ENCODE data around the gene PGBD2. TPM values are rescaled to one million over a fixed set of nuclear protein-coding genes. Genes with fewer than 3 reads are reported as not detected.

PGBD2 gene
- total and polyA plus RNA-seq, 2 of the 13 experiments (the other 11 are each of a cell fraction or from before 2014, with no cell fraction given), result 6.0 to 7.4 TPM

- peak; percentile 8 for TF ChIP-seq ZFP36 (IDR thresholded peaks at IDR 0.05; ENCODE audit: borderline replicate concordance, low read depth, low read length, partially characterized antibody)
- TF ChIP-seq ZNF263 (CRISPR knock-in tag; IDR thresholded peaks at IDR 0.05), result peak; percentile 15; the same call in 1 of the 2 replicates
- TF ChIP-seq ZNF777 (CRISPR knock-in tag; IDR thresholded peaks at IDR 0.05), result peak; percentile 76
- peak; percentile 36; the same call in 1 of the 2 replicates for TF ChIP-seq RNF2 (conservative IDR thresholded peaks at IDR 0.05; ENCODE audit: low read depth)
- 0 out of 2 replicates have a peak, but pooled peaks have one; percentile 57 for TF ChIP-seq ZNF572 (CRISPR knock-in tag; IDR thresholded peaks at IDR 0.05)
- TF ChIP-seq PTBP1 (IDR thresholded peaks at IDR 0.05; ENCODE audit: low read depth, low read length, poor library complexity, severe bottlenecking), result no peak
- peak; percentile 70; the same call in 1 of the 2 replicates for TF ChIP-seq ZFY (CRISPR knock-in tag; IDR thresholded peaks at IDR 0.05)
- no peak for TF ChIP-seq RFX1 (IDR thresholded peaks at IDR 0.05)
- peak; percentile 36; the same call in 1 of the 2 replicates for TF ChIP-seq GATAD2A (CRISPR knock-in tag; IDR thresholded peaks at IDR 0.05)
- TF ChIP-seq TBX2 (CRISPR knock-in tag; IDR thresholded peaks at IDR 0.05; ENCODE audit: borderline replicate concordance), result peak; percentile 74
Observed at GRCh38 chr1:248873409-248873992, 32.5 kb upstream of the PGBD2 start (continued).

- H3K36me3 ChIP-seq (replicated peaks in 1 of 2; ENCODE audit: control insufficient read depth in 1 of 2, insufficient read depth in 2 of 2, low read length in 2 of 2), result no peaks in the 10 kb centered on the region
- under 1% methylated on average over 22 of the region's 23 CpGs for WGBS (ENCODE audit: low lambda C conversion rate)
- H4K20me1 ChIP-seq (ENCODE audit: insufficient read depth, low read length), result no peaks in the 10 kb centered on the region
- H3K27me3 ChIP-seq (ENCODE audit: control insufficient read depth in 1 of 2, insufficient read depth in 2 of 2, low read length in 2 of 2), result no peaks in the 10 kb centered on the region; a peak in 1 of 5 replicates
- ChIA-PET CTCF (ENCODE audit: low intra/inter-chr PET ratio, low total read pairs) (interaction anchor here (1.6 kb wide), 1 partner anchor 15 kb away, joined by 3 read pairs; the partner anchor contains the start of gene ZNF692), POLR2A (interaction anchor here (1.3 to 3.3 kb wide), 5 partner anchors 10 to 48 kb away, joined by 9 to 44 read pairs (median 20); partner anchors contain the start of genes PGBD2, SH3BP5L, ZNF672 and ZNF692)
- peak overlapping the region; percentile 60 to 87 (median 79) for H3K4me3 ChIP-seq (replicated peaks in 1 of 3; ENCODE audit: insufficient read depth in 1 of 3, low read depth in 2 of 3, low read length in 3 of 3)
- peak; percentile 56 for FAIRE-seq
- intact Hi-C loops (cut with micrococcal nuclease; ENCODE audit: unreplicated experiment), result loop anchor here (1.0 to 2.0 kb wide), 4 partner anchors 11 to 49 kb away; partner anchors contain the start of genes PGBD2, SH3BP5L and ZNF692
- peak; percentile 57 for ATAC-seq
- H3K79me2 ChIP-seq (ENCODE audit: insufficient read depth, low read length), result no peaks in the 10 kb centered on the region
- H3K27ac ChIP-seq (ENCODE audit: extremely low read length, insufficient read depth, low read length), result peak overlapping the region; percentile 95
- no peaks in the 10 kb centered on the region for H3K9me3 ChIP-seq (ENCODE audit: low read length)
- H3K4me2 ChIP-seq (ENCODE audit: low read depth, low read length), result peak overlapping the region; percentile 96
- in situ Hi-C loops (cut with HindIII; ENCODE audit: extremely low pct_ligation_motif_present, low pct_unique_long_range_greater_than_20kb), result no loop called here
- BruUV-seq (replicated peaks), result no TSS peak
- H3K4me1 ChIP-seq (ENCODE audit: insufficient read depth, low read length), result peaks cover 9% of the 10 kb centered on the region
- H3K9ac ChIP-seq (ENCODE audit: insufficient read depth, low read depth, low read length), result peak overlapping the region; percentile 89
- DNase-seq (ENCODE audit: low spot score), result peak; percentile 89
- H2AFZ ChIP-seq (ENCODE audit: low read length), result no peak overlapping the region
- no peak for TF ChIP-seq ZNF382 (CRISPR knock-in tag; IDR thresholded peaks at IDR 0.05; ENCODE audit: borderline replicate concordance)
- peak; percentile 62; the same call in 1 of the 2 replicates for TF ChIP-seq E2F1 (CRISPR knock-in tag; IDR thresholded peaks at IDR 0.05)
- TF ChIP-seq CEBPG (CRISPR knock-in tag; IDR thresholded peaks at IDR 0.05), result peak; percentile 52; the same call in 1 of the 2 replicates
- TF ChIP-seq HMGA1 (CRISPR knock-in tag; conservative IDR thresholded peaks at IDR 0.05), result no peak
- no peak for TF ChIP-seq DDIT3 (CRISPR knock-in tag; IDR thresholded peaks at IDR 0.05)
- no peak for TF ChIP-seq KDM3A (CRISPR knock-in tag; IDR thresholded peaks at IDR 0.05; ENCODE audit: low read depth)
- TF ChIP-seq, protein P1, sequence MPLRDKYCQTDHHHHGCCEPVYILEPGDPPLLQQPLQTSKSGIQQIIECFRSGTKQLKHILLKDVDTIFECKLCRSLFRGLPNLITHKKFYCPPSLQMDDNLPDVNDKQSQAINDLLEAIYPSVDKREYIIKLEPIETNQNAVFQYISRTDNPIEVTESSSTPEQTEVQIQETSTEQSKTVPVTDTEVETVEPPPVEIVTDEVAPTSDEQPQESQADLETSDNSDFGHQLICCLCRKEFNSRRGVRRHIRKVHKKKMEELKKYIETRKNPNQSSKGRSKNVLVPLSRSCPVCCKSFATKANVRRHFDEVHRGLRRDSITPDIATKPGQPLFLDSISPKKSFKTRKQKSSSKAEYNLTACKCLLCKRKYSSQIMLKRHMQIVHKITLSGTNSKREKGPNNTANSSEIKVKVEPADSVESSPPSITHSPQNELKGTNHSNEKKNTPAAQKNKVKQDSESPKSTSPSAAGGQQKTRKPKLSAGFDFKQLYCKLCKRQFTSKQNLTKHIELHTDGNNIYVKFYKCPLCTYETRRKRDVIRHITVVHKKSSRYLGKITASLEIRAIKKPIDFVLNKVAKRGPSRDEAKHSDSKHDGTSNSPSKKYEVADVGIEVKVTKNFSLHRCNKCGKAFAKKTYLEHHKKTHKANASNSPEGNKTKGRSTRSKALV (CRISPR knock-in tag; IDR thresholded peaks at IDR 0.05), result peak; percentile 56; the same call in 1 of the 2 replicates
- peak; percentile 29; the same call in 1 of the 2 replicates for TF ChIP-seq CBFB (CRISPR knock-in tag; IDR thresholded peaks at IDR 0.05)
- no peak for TF ChIP-seq SOX6 (IDR thresholded peaks at IDR 0.05)
- peak; percentile 41 for TF ChIP-seq SOX6 (CRISPR knock-in tag; IDR thresholded peaks at IDR 0.05)
- TF ChIP-seq NFKBIZ (CRISPR knock-in tag; IDR thresholded peaks at IDR 0.05), result 0 out of 2 replicates have a peak, but pooled peaks have one; percentile 21
- no peak for TF ChIP-seq ZFP36L2 (CRISPR knock-in tag; IDR thresholded peaks at IDR 0.05)
- no peak for TF ChIP-seq RFX3 (CRISPR knock-in tag; IDR thresholded peaks at IDR 0.05)
Observed at GRCh38 chr1:248873993-248874533, 32.0 kb upstream of the PGBD2 start.

Measured in HepG2 (cell line).